B cell (primary cell): Measurements from ENCODE around the gene PPP1R7. TPM values are rescaled to one million over a fixed set of nuclear protein-coding genes. Genes with fewer than 3 reads are reported as not detected.

ENCODE experiments used
- ATAC-seq: fragments of 200-7000 bp; cut with Tn5 transposase; one replicate; pipeline ENCODE4 v1.10.0; 2021; ENCODE audit warnings: low read depth, mild to moderate bottlenecking, moderate number of reproducible peaks, moderate library complexity
- CTCF ChIA-PET: fragments of 350-600 bp; sonication (Branson Sonifier 250); formaldehyde crosslinking; loops from one replicate; lab custom pipeline; 2021; ENCODE audit warnings: antibody characterized with exemption, inconsistent platforms; lab: Charles Lee
- POLR2A ChIA-PET: fragments of 350-600 bp; sonication (Branson Sonifier 250); formaldehyde crosslinking; loops from one replicate; lab custom pipeline; 2021; ENCODE audit warnings: antibody characterized with exemption; lab: Charles Lee
- DNase-seq: peaks from one replicate; pipeline ENCODE4 v3.0.0; 2013
- H2AFZ ChIP-seq: 2 replicates; pipeline ENCODE4 v1.6.1; 2012; ENCODE audit warnings: mild to moderate bottlenecking, low read depth, low read length; ENCODE audit not compliant: insufficient read depth, poor library complexity, severe bottlenecking
- H3K27ac ChIP-seq, 2 donors: 1 replicate in 1 of 2; 2 replicates in 1 of 2; pipeline ENCODE4 v1.5.1; 2012 to 2013; ENCODE audit warnings: low read length in 2 of 2, mild to moderate bottlenecking in 2 of 2, moderate library complexity in 1 of 2
- H3K27me3 ChIP-seq, 4 experiments: fragments of 200-600 bp in 1 of 4; sonication (generic) in 1 of 4; replicated peaks in 1 of 4; 1 replicate in 2 of 4; 2 replicates in 2 of 4; pipeline versions ENCODE4 v1.6.1 to v1.7.0; 2013 to 2016; ENCODE audit warnings: low read length in 3 of 4, mild to moderate bottlenecking in 2 of 4, mixed read lengths in 1 of 4, moderate library complexity in 1 of 4; ENCODE audit not compliant: insufficient read depth in 4 of 4, control insufficient read depth in 3 of 4; ENCODE audit errors: control extremely low read depth in 1 of 4
- H3K36me3 ChIP-seq, 2 experiments: replicated peaks in 1 of 2; 1 replicate in 1 of 2; 2 replicates in 1 of 2; pipeline versions ENCODE4 v1.6.1 to v1.7.1; 2013; ENCODE audit warnings: low read length in 1 of 2; ENCODE audit not compliant: insufficient read depth in 2 of 2, control insufficient read depth in 1 of 2; ENCODE audit errors: control extremely low read depth in 1 of 2, extremely low read depth in 1 of 2
- H3K4me1 ChIP-seq, 2 donors: fragments of 200-600 bp in 1 of 2; sonication (generic) in 1 of 2; 1 replicate in 1 of 2; 2 replicates in 1 of 2; pipeline versions ENCODE4 v1.5.1 to v1.6.1; 2013 to 2017; ENCODE audit warnings: low read length in 2 of 2; ENCODE audit not compliant: control insufficient read depth in 2 of 2, insufficient read depth in 2 of 2
- H3K4me2 ChIP-seq: replicated peaks from 2 replicates; pipeline ENCODE3; 2012; ENCODE audit warnings: mild to moderate bottlenecking, low read depth, low read length; ENCODE audit not compliant: poor library complexity, severe bottlenecking
- H3K4me3 ChIP-seq, 5 experiments: fragments of 200-600 bp in 1 of 5; sonication (generic) in 1 of 5; 1 replicate in 3 of 5; 2 replicates in 2 of 5; pipeline versions ENCODE4 v1.5.1 to v1.7.0; 2011 to 2016; ENCODE audit warnings: low read length in 4 of 5, mild to moderate bottlenecking in 4 of 5, low read depth in 2 of 5, control low read depth in 1 of 5, moderate library complexity in 1 of 5; ENCODE audit not compliant: insufficient read depth in 1 of 5; ENCODE audit errors: control extremely low read depth in 1 of 5, extremely low read depth in 1 of 5
- H3K79me2 ChIP-seq: fragments of 200-600 bp; sonication (generic); one replicate; pipeline ENCODE4 v1.6.0; 2016; ENCODE audit warnings: low read length; ENCODE audit not compliant: control insufficient read depth, insufficient read depth
- H3K9ac ChIP-seq: fragments of 200-600 bp; sonication (generic); 2 replicates; pipeline ENCODE4 v1.6.1; 2017; ENCODE audit warnings: mild to moderate bottlenecking, low read length, moderate library complexity
- H3K9me3 ChIP-seq, 3 donors: one replicate each; pipeline versions ENCODE4 v1.6.1 to v1.7.1; 2013; ENCODE audit warnings: low read length in 2 of 3; ENCODE audit not compliant: control insufficient read depth in 2 of 3, insufficient read depth in 1 of 3; ENCODE audit errors: control extremely low read depth in 1 of 3
- H4K20me1 ChIP-seq: 2 replicates; pipeline ENCODE4 v1.6.0; 2012; ENCODE audit warnings: mild to moderate bottlenecking, low read length; ENCODE audit not compliant: insufficient read depth, control insufficient read depth, poor library complexity, severe bottlenecking
- H3K27ac Mint-ChIP-seq: one replicate; pipeline ENCODE4 v1.8.0; 2021; ENCODE audit warnings: mixed read lengths
- H3K27me3 Mint-ChIP-seq: one replicate; pipeline ENCODE4 v1.8.0; 2021; ENCODE audit warnings: mixed read lengths
- H3K4me1 Mint-ChIP-seq: one replicate; pipeline ENCODE4 v1.8.0; 2021; ENCODE audit warnings: mixed read lengths
- H3K4me3 Mint-ChIP-seq: one replicate; pipeline ENCODE4 v1.8.0; 2021; ENCODE audit warnings: mixed read lengths
- H3K9me3 Mint-ChIP-seq: one replicate; pipeline ENCODE4 v1.8.0; 2022; ENCODE audit warnings: mixed read lengths; ENCODE audit not compliant: insufficient read depth
- EZH2 ChIP-seq: IDR thresholded peaks from 2 replicates; pipeline ENCODE4 v1.6.1; 2012; ENCODE audit warnings: borderline replicate concordance, low read depth, mild to moderate bottlenecking, moderate library complexity, low read length; ENCODE audit not compliant: insufficient read depth, poor library complexity, severe bottlenecking
- WGBS: methylation state at CpG from one replicate; pipeline ENCODE4 v1.1.5; 2013; ENCODE audit warnings: missing lambda C conversion rate; ENCODE audit not compliant: insufficient coverage; 5-methylcytosine and 5-hydroxymethylcytosine counted together
- intact Hi-C: fragments of 100-400 bp; cut with micrococcal nuclease; formaldehyde crosslinking; loops from one replicate; pipeline ENCODE4 v1.10.0; 2022
- polyA plus RNA-seq: library from polyadenylated mRNA; depleted of rRNA; stranded (reverse); fragments of >200 nt; gene quantifications from 2 replicates; pipeline ENCODE4 v1.2.3, GENCODE V29; 2012
- total RNA-seq, 2 donors: library from RNA; stranded (reverse); fragments of 120-200 nt in 1 of 2; gene quantifications; 1 replicate in 1 of 2; 2 replicates in 1 of 2; pipeline versions ENCODE4 v1.2.3 to v1.2.4, GENCODE V29; 2013 to 2022
- TF ChIP-seq, protein P1 (sequence below): fragments of 200-600 bp; IDR thresholded peaks from one replicate; pipeline ENCODE4 v1.8.0; 2022; ENCODE audit warnings: antibody characterized with exemption, mild to moderate bottlenecking

PPP1R7 gene
- total and polyA plus RNA-seq, 2 donors (not counting 1 experiment from before 2014, with no cell fraction given): 37.7 to 50.9 TPM

DNA sequence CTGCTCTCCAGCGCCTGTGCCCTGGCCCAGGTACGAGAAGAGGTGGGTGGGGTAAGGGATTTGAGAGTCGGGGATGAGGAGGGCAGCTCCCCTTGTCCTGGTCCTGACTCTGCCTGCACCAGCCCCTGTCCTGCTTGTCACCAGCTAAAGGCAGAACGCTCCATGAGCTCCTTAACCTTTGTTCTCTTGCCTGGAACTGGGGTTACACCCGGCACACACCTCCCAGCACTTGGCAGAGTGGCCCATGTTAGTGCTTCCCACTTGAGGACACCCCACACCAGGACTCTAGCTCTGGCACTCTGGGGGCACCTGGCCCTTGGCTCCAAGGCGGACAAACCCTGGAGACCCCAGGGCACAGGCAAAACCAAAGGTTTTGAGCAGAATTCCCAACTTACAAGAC lies 57.4 kb downstream of the PPP1R7 start:
- no peaks in the 10 kb centered on the region for H3K9me3 ChIP-seq
- no peak for ATAC-seq

DNA sequence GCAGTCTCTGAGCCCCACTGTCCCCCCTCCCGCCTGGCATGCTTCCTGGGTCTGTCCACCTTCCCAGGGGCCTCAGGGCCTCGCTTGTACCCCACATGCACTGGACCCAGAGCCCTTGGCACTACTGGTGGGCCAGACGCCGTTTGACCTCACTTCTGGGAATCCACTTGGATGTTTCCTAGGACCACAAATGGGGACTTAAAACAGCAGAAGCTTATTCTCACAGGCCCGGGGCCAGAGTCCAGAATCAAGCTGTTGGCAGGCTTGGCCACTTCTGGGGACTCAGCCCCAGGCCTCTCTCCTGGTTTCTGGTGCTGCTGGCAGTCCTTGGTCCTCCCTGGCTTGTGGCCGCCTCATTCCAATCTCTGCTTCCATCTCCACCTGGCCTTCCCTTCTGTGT lies 57.8 kb downstream of the PPP1R7 start:
- Mint-ChIP-seq H3K4me1 (no peaks in the 10 kb centered on the region), H3K4me3 (no peak overlapping the region), H3K27ac (peak overlapping the region; percentile 41), H3K27me3 (no peaks in the 10 kb centered on the region), H3K9me3 (no peaks in the 10 kb centered on the region)
- Histone ChIP-seq H3K79me2 (no peaks in the 10 kb centered on the region), H3K9me3 (no peaks in the 10 kb centered on the region), H3K36me3 (no peaks in the 10 kb centered on the region), H3K9ac (no peak overlapping the region), H3K4me2 (no peak overlapping the region), H3K4me1 (no peaks in the 10 kb centered on the region), H3K27me3 (no peaks in the 10 kb centered on the region), H4K20me1 (no peaks in the 10 kb centered on the region), H2AFZ (no peak overlapping the region), H3K27ac (no peak overlapping the region), H3K4me3 (no peak overlapping the region)
- TF ChIP-seq, protein P1, sequence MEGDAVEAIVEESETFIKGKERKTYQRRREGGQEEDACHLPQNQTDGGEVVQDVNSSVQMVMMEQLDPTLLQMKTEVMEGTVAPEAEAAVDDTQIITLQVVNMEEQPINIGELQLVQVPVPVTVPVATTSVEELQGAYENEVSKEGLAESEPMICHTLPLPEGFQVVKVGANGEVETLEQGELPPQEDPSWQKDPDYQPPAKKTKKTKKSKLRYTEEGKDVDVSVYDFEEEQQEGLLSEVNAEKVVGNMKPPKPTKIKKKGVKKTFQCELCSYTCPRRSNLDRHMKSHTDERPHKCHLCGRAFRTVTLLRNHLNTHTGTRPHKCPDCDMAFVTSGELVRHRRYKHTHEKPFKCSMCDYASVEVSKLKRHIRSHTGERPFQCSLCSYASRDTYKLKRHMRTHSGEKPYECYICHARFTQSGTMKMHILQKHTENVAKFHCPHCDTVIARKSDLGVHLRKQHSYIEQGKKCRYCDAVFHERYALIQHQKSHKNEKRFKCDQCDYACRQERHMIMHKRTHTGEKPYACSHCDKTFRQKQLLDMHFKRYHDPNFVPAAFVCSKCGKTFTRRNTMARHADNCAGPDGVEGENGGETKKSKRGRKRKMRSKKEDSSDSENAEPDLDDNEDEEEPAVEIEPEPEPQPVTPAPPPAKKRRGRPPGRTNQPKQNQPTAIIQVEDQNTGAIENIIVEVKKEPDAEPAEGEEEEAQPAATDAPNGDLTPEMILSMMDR: no peak
- no peak for TF ChIP-seq EZH2
- no peak for DNase-seq
- ChIA-PET POLR2A (no interaction called here), CTCF (no interaction called here)
- intact Hi-C loops: no loop called here
- WGBS: 85% methylated on average over 6 of the region's 6 CpGs
- no peak for ATAC-seq

More for the DNA sequence above, 57.4 kb downstream of the PPP1R7 start:
- no peak overlapping the region for H2AFZ ChIP-seq
- TF ChIP-seq EZH2: no peak
- TF ChIP-seq, protein P1: no peak
- intact Hi-C loops: no loop called here
- no peak for DNase-seq
- no peak overlapping the region for H3K4me2 ChIP-seq
- Mint-ChIP-seq H3K9me3 (no peaks in the 10 kb centered on the region), H3K27ac (no peak overlapping the region), H3K4me3 (no peak overlapping the region), H3K4me1 (no peaks in the 10 kb centered on the region), H3K27me3 (no peaks in the 10 kb centered on the region)
- H3K27me3 ChIP-seq: no peaks in the 10 kb centered on the region
- 87% methylated on average over 6 of the region's 6 CpGs for WGBS
- ChIA-PET POLR2A (no interaction called here), CTCF (no interaction called here)
- no peaks in the 10 kb centered on the region for H3K4me1 ChIP-seq
- H3K9ac ChIP-seq: no peak overlapping the region
- no peaks in the 10 kb centered on the region for H4K20me1 ChIP-seq
- H3K4me3 ChIP-seq: no peak overlapping the region
- no peak overlapping the region for H3K27ac ChIP-seq
- H3K79me2 ChIP-seq: no peaks in the 10 kb centered on the region
- H3K36me3 ChIP-seq: no peaks in the 10 kb centered on the region
